GM13977 (cell line): ENCODE results near the gene FGGY.

ENCODE experiments used
- DNase-seq: peaks from one replicate; pipeline ENCODE4 v3.0.0; 2012; ENCODE audit warnings: low spot score
- CTCF ChIP-seq: IDR thresholded peaks from 2 replicates; pipeline ENCODE4 v1.5.1; 2012; ENCODE audit warnings: mild to moderate bottlenecking, control low read depth; ENCODE audit not compliant: insufficient read depth; ENCODE audit errors: extremely low read depth, missing control alignments
- in situ Hi-C: fragments of 300-500 bp; cut with MboI; formaldehyde crosslinking; loops from one replicate; pipeline ENCODE4 v1.12.0; 2022; ENCODE audit warnings: low sequenced_read_pairs, low pct_unique_long_range_greater_than_20kb, mixed read lengths, inconsistent platforms; ENCODE audit not compliant: unreplicated experiment

FGGY gene

GRCh38 chr1:59359325-59359724 is 62.4 kb downstream of the FGGY start:
- no peak for DNase-seq
- in situ Hi-C loops, result no loop called here
- TF ChIP-seq CTCF, result no peak

- in situ Hi-C loops, result no loop called here
- no peak for DNase-seq
- no peak for TF ChIP-seq CTCF
Observed at GRCh38 chr1:59360170-59360569, 63.3 kb downstream of the FGGY start.

GRCh38 chr1:59360729-59361128 is 63.8 kb downstream of the FGGY start:
- in situ Hi-C loops, result no loop called here
- TF ChIP-seq CTCF, result no peak
- DNase-seq, result no peak

GRCh38 chr1:59361766-59362165 is 64.9 kb downstream of the FGGY start:
- no peak for DNase-seq
- TF ChIP-seq CTCF, result no peak
- in situ Hi-C loops, result no loop called here

GRCh38 chr1:59364037-59364436 is 67.1 kb downstream of the FGGY start:
- TF ChIP-seq CTCF, result no peak
- in situ Hi-C loops, result no loop called here

GRCh38 chr1:59366346-59366745 is 69.5 kb downstream of the FGGY start:
- no peak for DNase-seq
- no peak for TF ChIP-seq CTCF
- in situ Hi-C loops, result no loop called here

More at GRCh38 chr1:59364037-59364436, 67.1 kb downstream of the FGGY start:
- no peak for DNase-seq
